Panc1 (cell line): ENCODE results near the gene NINL. TPM values are rescaled to one million over a fixed set of nuclear protein-coding genes. Genes with fewer than 3 reads are reported as not detected.

ENCODE experiments used
- ATAC-seq: fragments of 200-7000 bp; cut with Tn5 transposase; 2 replicates; pipeline ENCODE4 v1.9.1; 2020; ENCODE audit warnings: mild to moderate bottlenecking, moderate library complexity
- BruUV-seq: library from RNA; stranded (reverse); fragments of 400-500 nt; replicated peaks from 2 replicates; lab custom pipeline; 2021; lab: Mats Ljungman, UMichigan
- CTCF ChIA-PET: fragments of 300-600 bp; sonication (Branson Sonifier 250); formaldehyde crosslinking; loops from one replicate; lab custom pipeline; 2022; ENCODE audit warnings: antibody characterized with exemption; lab: Charles Lee
- POLR2A ChIA-PET: fragments of 300-600 bp; sonication (Branson Sonifier 250); formaldehyde crosslinking; loops from one replicate; lab custom pipeline; 2022; ENCODE audit warnings: antibody characterized with exemption; lab: Charles Lee
- DNase-seq: peaks from one replicate; pipeline ENCODE4 v3.0.0-alpha.2; 2010; ENCODE audit warnings: low read depth, low spot score
- H3K27ac ChIP-seq: 2 replicates; pipeline ENCODE4 v1.5.1; 2011; ENCODE audit warnings: mild to moderate bottlenecking, low read length, inconsistent platforms
- H3K27me3 ChIP-seq: fragments of 200-500 bp; sonication (Bioruptor generic); 2 replicates; pipeline ENCODE4 v1.6.0; 2014; ENCODE audit warnings: low read length, inconsistent platforms; ENCODE audit not compliant: control insufficient read depth, insufficient read depth
- H3K36me3 ChIP-seq: fragments of 200-500 bp; sonication (Bioruptor generic); 2 replicates; pipeline ENCODE4 v1.5.1; 2014; ENCODE audit warnings: inconsistent platforms, mild to moderate bottlenecking, low read length, moderate library complexity; ENCODE audit not compliant: control insufficient read depth, insufficient read depth
- H3K4me1 ChIP-seq: 2 replicates; pipeline ENCODE4 v1.5.1; 2011; ENCODE audit warnings: inconsistent platforms, mild to moderate bottlenecking, low read length, moderate library complexity; ENCODE audit not compliant: control insufficient read depth, insufficient read depth
- H3K4me3 ChIP-seq, 2 experiments: 2 replicates each; pipeline ENCODE4 v1.5.1; 2011 to 2012; ENCODE audit warnings: low read depth in 2 of 2, low read length in 2 of 2, mild to moderate bottlenecking in 2 of 2, inconsistent platforms in 1 of 2, moderate library complexity in 1 of 2
- H3K9me3 ChIP-seq: fragments of 200-500 bp; sonication (Bioruptor generic); 2 replicates; pipeline ENCODE4 v1.5.1; 2014; ENCODE audit warnings: low read depth, mild to moderate bottlenecking, inconsistent platforms, low read length, moderate library complexity; ENCODE audit not compliant: control insufficient read depth, insufficient read depth
- POLR2AphosphoS5 ChIP-seq: IDR thresholded peaks from 2 replicates; pipeline ENCODE4 v1.6.1; 2012; ENCODE audit warnings: mild to moderate bottlenecking, low read depth, low read length, moderate library complexity
- REST ChIP-seq, 2 experiments: IDR thresholded peaks; 2 replicates each; pipeline ENCODE4 v1.6.1; 2011 to 2012; ENCODE audit warnings: low read depth in 2 of 2, control low read depth in 1 of 2, low read length in 1 of 2, mild to moderate bottlenecking in 1 of 2, moderate library complexity in 1 of 2; ENCODE audit not compliant: insufficient read depth in 1 of 2
- SIN3A ChIP-seq: IDR thresholded peaks from 2 replicates; pipeline ENCODE4 v1.6.1; 2012; ENCODE audit warnings: low read depth, mild to moderate bottlenecking, low read length, moderate library complexity, borderline replicate concordance; ENCODE audit not compliant: insufficient read depth
- TCF7L2 ChIP-seq: IDR thresholded peaks from 2 replicates; pipeline ENCODE4 v1.6.1; 2011; ENCODE audit warnings: mild to moderate bottlenecking, low read depth, low read length, inconsistent platforms
- in situ Hi-C: cut with HindIII; loops from 2 replicates; pipeline ENCODE4 v1.10.0; 2016; ENCODE audit warnings: low sequenced_read_pairs, low pct_unique_long_range_greater_than_20kb
- intact Hi-C: fragments of 100-400 bp; cut with micrococcal nuclease; formaldehyde crosslinking; loops from one replicate; pipeline ENCODE4 v1.10.0; 2022; ENCODE audit not compliant: unreplicated experiment
- total RNA-seq: library from RNA; stranded (reverse); gene quantifications from one replicate; pipeline ENCODE4 v1.2.1, GENCODE V29; 2021; ENCODE audit not compliant: unreplicated experiment

The NINL gene
- total RNA-seq, 1 experiment from 2014 or later: 25.0 TPM

GRCh38 chr20:25466846-25467245 is 118.5 kb downstream of the NINL start:
- CTCF ChIA-PET: no interaction called here
- no peak overlapping the region for H3K4me3 ChIP-seq
- in situ Hi-C loops (no loop called here), intact Hi-C loops (no loop called here)
- no peak for DNase-seq
- POLR2A ChIA-PET: interaction anchor here (0.6 kb wide), 1 partner anchor 75 kb away, joined by 3 read pairs; no protein-coding TSS in a partner anchor
- no peaks in the 10 kb centered on the region for H3K4me1 ChIP-seq
- H3K36me3 ChIP-seq: peaks cover 2% of the 10 kb centered on the region
- no TSS peak for BruUV-seq
- H3K9me3 ChIP-seq: no peaks in the 10 kb centered on the region
- no peak for TF ChIP-seq SIN3A
- TF ChIP-seq REST (IDR thresholded peaks at IDR 0.05; ENCODE audit: insufficient read depth in 1 of 2, low read depth in 2 of 2, low read length in 1 of 2): no peak
- TF ChIP-seq TCF7L2: no peak
- no peaks in the 10 kb centered on the region for H3K27me3 ChIP-seq
- no peak overlapping the region for H3K27ac ChIP-seq
- no peak for ATAC-seq

- Histone ChIP-seq H3K9me3 (no peaks in the 10 kb centered on the region), H3K4me1 (no peaks in the 10 kb centered on the region), H3K4me3 (no peak overlapping the region), H3K36me3 (peaks cover 2% of the 10 kb centered on the region), H3K27ac (no peak overlapping the region), H3K27me3 (no peaks in the 10 kb centered on the region)
- no peak for ATAC-seq
- in situ Hi-C loops (no loop called here), intact Hi-C loops (no loop called here)
- ChIA-PET CTCF (no interaction called here), POLR2A (no interaction called here)
- no peak for DNase-seq
- no TSS peak for BruUV-seq
- no peak for TF ChIP-seq POLR2AphosphoS5
- TF ChIP-seq TCF7L2: no peak
- no peak for TF ChIP-seq REST (IDR thresholded peaks at IDR 0.05; ENCODE audit: insufficient read depth in 1 of 2, low read depth in 2 of 2, low read length in 1 of 2)
- no peak for TF ChIP-seq SIN3A
Observed at GRCh38 chr20:25465243-25466135, 119.8 kb downstream of the NINL start.
